HepG2 (cell line): ENCODE measurements around the gene PCBD2. TPM values are rescaled to one million over a fixed set of nuclear protein-coding genes. Genes with fewer than 3 reads are reported as not detected.

Source experiments
- BCL6 ChIP-seq: IDR thresholded peaks from 2 replicates; pipeline ENCODE4 v1.6.1; 2016; ENCODE audit warnings: missing genetic modification reagents, missing compliant biosample characterization
- BRCA1 ChIP-seq: sonication (generic); formaldehyde crosslinking; IDR thresholded peaks from 2 replicates; pipeline ENCODE4 v1.4.0; 2020; ENCODE audit warnings: missing genetic modification reagents
- CEBPG ChIP-seq: IDR thresholded peaks from 2 replicates; pipeline ENCODE4 v1.6.1; 2016
- CENPT ChIP-seq: sonication (generic); formaldehyde crosslinking; IDR thresholded peaks from 2 replicates; pipeline ENCODE4 v1.8.0; 2022; ENCODE audit warnings: low read depth, mild to moderate bottlenecking, moderate library complexity, missing genetic modification reagents
- ELF3 ChIP-seq: IDR thresholded peaks from 2 replicates; pipeline ENCODE4 v1.6.1; 2016; ENCODE audit warnings: missing genetic modification reagents, missing compliant biosample characterization
- HMG20B ChIP-seq: conservative IDR thresholded peaks from 2 replicates; pipeline ENCODE4 v1.6.1; 2016; ENCODE audit warnings: missing genetic modification reagents, missing compliant biosample characterization
- JUN ChIP-seq: sonication (generic); formaldehyde crosslinking; IDR thresholded peaks from 2 replicates; pipeline ENCODE4 v1.4.0; 2020; ENCODE audit warnings: mild to moderate bottlenecking, missing genetic modification reagents
- NCOA5 ChIP-seq: sonication (generic); formaldehyde crosslinking; IDR thresholded peaks from 2 replicates; pipeline ENCODE4 v1.4.0; 2020; ENCODE audit warnings: missing genetic modification reagents
- NR2C2 ChIP-seq: sonication (generic); formaldehyde crosslinking; IDR thresholded peaks from 2 replicates; pipeline ENCODE4 v1.4.0; 2020; ENCODE audit warnings: missing genetic modification reagents, mild to moderate bottlenecking, moderate library complexity, borderline replicate concordance
- SRF ChIP-seq: IDR thresholded peaks from 2 replicates; pipeline ENCODE4 v1.6.1; 2011; ENCODE audit warnings: mild to moderate bottlenecking, low read depth, low read length, moderate library complexity
- TRIM24 ChIP-seq: sonication (generic); formaldehyde crosslinking; IDR thresholded peaks from 2 replicates; pipeline ENCODE4 v1.8.0; 2022; ENCODE audit warnings: mild to moderate bottlenecking, missing genetic modification reagents
- ZMYM3 ChIP-seq: sonication (generic); formaldehyde crosslinking; IDR thresholded peaks from 2 replicates; pipeline ENCODE4 v1.5.1; 2020; ENCODE audit warnings: mild to moderate bottlenecking, missing genetic modification reagents
- ZNF235 ChIP-seq: sonication (generic); formaldehyde crosslinking; IDR thresholded peaks from 2 replicates; pipeline ENCODE4 v1.8.1; 2023; ENCODE audit warnings: mild to moderate bottlenecking, missing genetic modification reagents, borderline replicate concordance
- ZNF24 ChIP-seq: fragments of 450-650 bp; IDR thresholded peaks from 2 replicates; pipeline ENCODE4 v1.6.1; 2017; ENCODE audit warnings: antibody characterized with exemption, mild to moderate bottlenecking
- ZNF496 ChIP-seq: sonication (generic); formaldehyde crosslinking; IDR thresholded peaks from 2 replicates; pipeline ENCODE4 v1.8.1; 2023; ENCODE audit warnings: mild to moderate bottlenecking, moderate library complexity, missing genetic modification reagents; ENCODE audit not compliant: insufficient replicate concordance
- ZNF609 ChIP-seq: sonication (generic); formaldehyde crosslinking; IDR thresholded peaks from 2 replicates; pipeline ENCODE4 v1.4.0; 2020; ENCODE audit warnings: mild to moderate bottlenecking, missing genetic modification reagents, borderline replicate concordance
- ZSCAN20 ChIP-seq: sonication (generic); formaldehyde crosslinking; IDR thresholded peaks from 2 replicates; pipeline ENCODE4 v1.4.0; 2020; ENCODE audit warnings: missing genetic modification reagents, mild to moderate bottlenecking, borderline replicate concordance
- polyA plus RNA-seq, 8 experiments: library from polyadenylated mRNA; depleted of rRNA in 3 of 8; stranded (reverse) in 7 of 8; unstranded in 1 of 8; fragments of >200 nt; fragmentation: Illumina TruSeq in 4 of 8; extraction: Trizol in 4 of 8; gene quantifications; 2 replicates each; pipeline versions ENCODE4 v1.2.1 to v1.2.3, GENCODE V29; 2011 to 2016; ENCODE audit warnings: low read depth in 4 of 8, missing spikeins in 1 of 8, mixed read lengths in 1 of 8; ENCODE audit not compliant: insufficient read depth in 1 of 8
- total RNA-seq, 5 experiments: library from RNA; depleted of rRNA; stranded (reverse); fragments of >200 nt; fragmentation: Illumina TruSeq; extraction: Trizol; gene quantifications; 2 replicates each; pipeline ENCODE4 v1.2.3, GENCODE V29; 2016; ENCODE audit warnings: low read depth in 1 of 5
- TF ChIP-seq, protein P1 (sequence below): sonication (generic); formaldehyde crosslinking; conservative IDR thresholded peaks from 2 replicates; pipeline ENCODE4 v1.4.0; 2020; ENCODE audit warnings: mild to moderate bottlenecking, missing genetic modification reagents, moderate library complexity
- TF ChIP-seq, protein P2 (sequence below): sonication (generic); formaldehyde crosslinking; IDR thresholded peaks from 2 replicates; pipeline ENCODE4 v1.4.0; 2020; ENCODE audit warnings: missing genetic modification reagents, low read depth, mild to moderate bottlenecking, borderline replicate concordance
- TF ChIP-seq, protein P3 (sequence below): IDR thresholded peaks from 2 replicates; pipeline ENCODE4 v1.6.1; 2012; ENCODE audit warnings: inconsistent platforms

The PCBD2 gene
- total and polyA plus RNA-seq, 2 of the 13 experiments (the other 11 are each of a cell fraction or from before 2014, with no cell fraction given) = 5.5 to 12.0 TPM

DNA sequence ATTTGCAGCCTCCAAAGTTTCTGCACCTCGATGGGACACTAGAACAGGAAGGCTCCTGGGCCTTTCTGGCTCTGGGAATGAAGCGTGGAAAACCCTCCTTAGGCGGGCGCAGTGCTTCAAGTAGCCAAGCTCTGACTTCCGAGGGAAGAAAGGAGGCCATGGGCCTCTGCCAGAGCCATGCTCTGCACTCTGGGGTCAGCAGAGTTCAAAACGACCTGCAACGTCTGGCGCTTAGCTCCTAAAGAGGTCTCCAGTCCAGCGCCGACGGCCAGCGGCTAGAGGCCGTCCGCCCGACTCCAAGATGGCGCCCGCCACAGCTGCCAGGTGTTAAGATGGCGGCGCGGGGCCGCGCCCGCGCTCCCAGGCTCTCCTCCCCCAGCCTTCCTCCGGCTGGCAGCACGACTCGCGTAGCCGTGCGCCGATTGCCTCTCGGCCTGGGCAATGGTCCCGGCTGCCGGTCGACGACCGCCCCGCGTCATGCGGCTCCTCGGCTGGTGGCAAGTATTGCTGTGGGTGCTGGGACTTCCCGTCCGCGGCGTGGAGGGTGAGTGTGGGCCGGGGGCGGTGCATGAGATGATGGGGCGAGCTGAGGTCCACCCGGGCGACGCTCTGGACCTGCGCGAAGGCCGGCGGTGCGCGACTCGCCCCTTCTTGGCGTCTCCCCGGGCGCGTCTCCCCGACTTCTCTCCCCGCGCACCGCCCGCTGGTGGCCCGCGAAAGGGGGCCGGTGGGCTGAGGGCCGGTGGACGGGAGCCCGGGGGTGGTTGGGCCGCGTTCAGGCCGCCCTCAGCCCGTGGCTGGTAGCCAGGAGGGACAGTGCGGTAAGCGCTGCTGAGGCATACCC, 30.7 kb upstream of the PCBD2 start, which contains the start of gene TXNDC15 (continued):
- TF ChIP-seq ZSCAN20 (peak; percentile 55; the same call in 1 of the 2 replicates), HMG20B (CRISPR knock-in tag) (peak; percentile 9; the same call in 1 of the 2 replicates), JUN (peak; percentile 26; the same call in 1 of the 2 replicates), NR2C2 (CRISPR knock-in tag) (peak; percentile 87), SRF (no peak), ZNF609 (CRISPR knock-in tag) (no peak; the same call in 1 of the 2 replicates), ZNF496 (CRISPR knock-in tag) (no peak), CENPT (CRISPR knock-in tag) (0 out of 2 replicates have a peak, but pooled peaks have one; percentile 32), CEBPG (peak; percentile 16; the same call in 1 of the 2 replicates), NCOA5 (CRISPR knock-in tag) (no peak), ZNF235 (no peak; the same call in 1 of the 2 replicates), BRCA1 (CRISPR knock-in tag) (peak; percentile 87; the same call in 1 of the 2 replicates), ZMYM3 (CRISPR knock-in tag) (no peak), ZNF24 (no peak), BCL6 (CRISPR knock-in tag) (peak; percentile 57), TRIM24 (no peak), ELF3 (CRISPR knock-in tag) (peak; percentile 70)
- TF ChIP-seq, protein P1, sequence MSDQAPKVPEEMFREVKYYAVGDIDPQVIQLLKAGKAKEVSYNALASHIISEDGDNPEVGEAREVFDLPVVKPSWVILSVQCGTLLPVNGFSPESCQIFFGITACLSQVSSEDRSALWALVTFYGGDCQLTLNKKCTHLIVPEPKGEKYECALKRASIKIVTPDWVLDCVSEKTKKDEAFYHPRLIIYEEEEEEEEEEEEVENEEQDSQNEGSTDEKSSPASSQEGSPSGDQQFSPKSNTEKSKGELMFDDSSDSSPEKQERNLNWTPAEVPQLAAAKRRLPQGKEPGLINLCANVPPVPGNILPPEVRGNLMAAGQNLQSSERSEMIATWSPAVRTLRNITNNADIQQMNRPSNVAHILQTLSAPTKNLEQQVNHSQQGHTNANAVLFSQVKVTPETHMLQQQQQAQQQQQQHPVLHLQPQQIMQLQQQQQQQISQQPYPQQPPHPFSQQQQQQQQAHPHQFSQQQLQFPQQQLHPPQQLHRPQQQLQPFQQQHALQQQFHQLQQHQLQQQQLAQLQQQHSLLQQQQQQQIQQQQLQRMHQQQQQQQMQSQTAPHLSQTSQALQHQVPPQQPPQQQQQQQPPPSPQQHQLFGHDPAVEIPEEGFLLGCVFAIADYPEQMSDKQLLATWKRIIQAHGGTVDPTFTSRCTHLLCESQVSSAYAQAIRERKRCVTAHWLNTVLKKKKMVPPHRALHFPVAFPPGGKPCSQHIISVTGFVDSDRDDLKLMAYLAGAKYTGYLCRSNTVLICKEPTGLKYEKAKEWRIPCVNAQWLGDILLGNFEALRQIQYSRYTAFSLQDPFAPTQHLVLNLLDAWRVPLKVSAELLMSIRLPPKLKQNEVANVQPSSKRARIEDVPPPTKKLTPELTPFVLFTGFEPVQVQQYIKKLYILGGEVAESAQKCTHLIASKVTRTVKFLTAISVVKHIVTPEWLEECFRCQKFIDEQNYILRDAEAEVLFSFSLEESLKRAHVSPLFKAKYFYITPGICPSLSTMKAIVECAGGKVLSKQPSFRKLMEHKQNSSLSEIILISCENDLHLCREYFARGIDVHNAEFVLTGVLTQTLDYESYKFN (CRISPR knock-in tag) = peak; percentile 57
- TF ChIP-seq, protein P2, sequence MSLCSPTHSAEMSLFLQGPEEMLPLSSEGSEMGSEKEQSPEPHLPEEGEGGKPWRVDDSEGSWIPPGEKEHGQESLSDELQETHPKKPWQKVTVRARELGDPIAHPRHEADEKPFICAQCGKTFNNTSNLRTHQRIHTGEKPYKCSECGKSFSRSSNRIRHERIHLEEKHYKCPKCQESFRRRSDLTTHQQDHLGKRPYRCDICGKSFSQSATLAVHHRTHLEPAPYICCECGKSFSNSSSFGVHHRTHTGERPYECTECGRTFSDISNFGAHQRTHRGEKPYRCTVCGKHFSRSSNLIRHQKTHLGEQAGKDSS (CRISPR knock-in tag) = no peak; the same call in 1 of the 2 replicates
- TF ChIP-seq, protein P3, sequence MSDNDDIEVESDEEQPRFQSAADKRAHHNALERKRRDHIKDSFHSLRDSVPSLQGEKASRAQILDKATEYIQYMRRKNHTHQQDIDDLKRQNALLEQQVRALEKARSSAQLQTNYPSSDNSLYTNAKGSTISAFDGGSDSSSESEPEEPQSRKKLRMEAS = peak; percentile 82
